Stimulated activated CD8-positive, alpha-beta memory T cell treated with anti-CD3 and anti-CD28 coated beads, Interleukin-12 subunit alpha, Interleukin-12 subunit beta, amount 100 ng/mL, for 1 hour (primary cell): ENCODE results near the gene NPAS4.
A peak's percentile ranks its signal among the peaks of the same experiment; 100 is the strongest.
"Not testable (repeated sequence)": the region's sequence is repeated elsewhere in the genome, so short reads cannot be mapped to it uniquely, and the experiment has no call there.

Experiments used
- DNase-seq: peaks from one replicate; pipeline ENCODE4 v3.0.0-alpha.2; 2020; ENCODE audit warnings: low read depth

NPAS4 gene

GRCh38 chr11:66418168-66418985 is 2.5 kb upstream of the NPAS4 start:
- DNase-seq = peak; percentile 15

DNA sequence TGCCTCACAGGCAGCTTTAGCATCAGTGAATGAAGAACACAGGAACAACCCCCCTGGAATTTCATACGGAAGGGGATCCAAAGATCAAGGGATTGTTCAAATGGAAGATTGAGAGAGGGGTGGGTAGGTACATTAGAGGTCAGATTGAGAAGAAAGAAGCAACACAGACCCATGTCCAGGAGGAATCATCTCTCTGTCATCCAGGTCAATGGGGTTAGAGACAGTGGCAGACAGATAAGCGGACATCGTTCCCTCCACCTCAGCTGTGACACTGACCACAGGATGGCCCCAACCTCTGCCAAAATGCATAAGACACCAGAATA is 1.9 kb upstream of the NPAS4 start:
- no peak for DNase-seq

DNA sequence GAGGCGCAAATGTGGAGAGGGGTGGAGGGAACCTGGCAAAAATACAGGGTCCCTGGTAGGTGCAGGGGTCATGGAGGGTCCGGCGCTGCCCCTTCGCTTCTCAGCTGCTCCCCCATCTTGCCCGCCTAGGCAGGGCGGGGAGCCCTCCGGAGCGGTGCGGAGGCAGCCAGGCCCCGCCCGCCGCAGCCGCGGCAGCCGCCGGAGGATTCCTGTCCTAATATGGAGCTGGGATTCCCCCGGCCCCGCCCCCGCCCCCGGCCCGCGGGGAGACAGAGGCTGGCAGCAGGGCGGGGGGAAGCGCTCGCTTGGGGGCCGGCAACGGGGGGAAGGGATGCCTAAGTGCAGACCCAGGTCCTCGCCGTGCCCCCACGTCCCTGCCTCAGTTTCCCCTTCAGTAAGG is 1.0 kb upstream of the NPAS4 start:
- DNase-seq = no peak

- DNase-seq = peak; percentile 80
Measured at GRCh38 chr11:66421492-66422205, 814 bp downstream of the NPAS4 start.

- DNase-seq = no peak
Measured at GRCh38 chr11:66426314-66426713, 5.5 kb downstream of the NPAS4 start.

GRCh38 chr11:66428933-66429332 is 8.1 kb downstream of the NPAS4 start:
- DNase-seq = no peak

DNA sequence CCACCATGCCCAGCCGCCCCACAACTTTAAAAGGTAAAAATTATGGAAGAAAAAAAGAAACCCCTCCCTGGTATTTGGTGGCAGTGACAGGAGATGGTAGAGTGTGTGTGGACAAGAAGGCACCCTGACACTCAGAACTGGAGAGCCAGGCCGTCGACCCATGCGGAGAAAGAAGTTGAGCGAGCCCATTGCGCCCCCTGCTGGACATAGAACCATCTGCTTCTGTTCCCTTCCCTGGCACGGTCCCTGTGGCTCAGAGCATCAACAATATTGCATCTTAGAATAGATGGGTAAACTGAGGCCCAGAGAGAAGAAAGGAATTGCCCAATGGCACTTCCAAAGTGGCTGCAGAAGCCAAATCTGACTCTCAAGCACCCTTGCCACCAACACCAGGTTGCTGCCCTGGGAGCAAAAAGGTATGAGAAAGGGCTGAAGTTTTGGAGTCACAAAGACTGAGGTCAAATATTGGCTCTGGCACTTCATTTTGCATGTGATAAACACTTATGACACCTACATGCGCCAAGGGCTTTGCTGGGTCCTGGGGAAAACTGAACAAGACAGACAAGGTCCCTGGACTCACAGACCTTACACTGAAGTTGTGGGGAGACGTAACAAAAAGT is 9.3 kb downstream of the NPAS4 start:
- peak; percentile 68 for DNase-seq

GRCh38 chr11:66431287-66431686 is 10.5 kb downstream of the NPAS4 start:
- DNase-seq = not testable (repeated sequence)

DNA sequence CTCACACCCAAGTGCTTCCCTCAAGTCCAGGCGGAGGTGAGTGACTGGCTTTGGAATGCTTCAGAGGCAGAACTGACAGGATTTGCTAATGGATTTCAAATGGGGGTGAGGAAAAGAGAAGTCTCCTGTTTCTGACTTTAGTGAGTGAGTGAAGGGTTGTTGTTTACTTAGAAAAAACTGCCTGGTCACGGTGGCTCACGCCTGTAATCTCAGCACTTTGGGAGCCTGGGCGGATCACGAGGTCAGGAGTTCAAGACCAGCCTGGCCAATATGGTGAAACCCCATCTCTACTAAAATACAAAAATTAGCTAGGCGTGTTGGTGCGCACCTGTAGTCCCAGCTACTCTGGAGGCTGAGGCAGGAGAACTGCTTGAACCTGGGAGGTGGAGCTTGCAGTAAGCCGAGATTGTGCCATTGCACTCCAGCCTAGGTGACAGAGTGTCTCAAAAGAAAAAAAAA is 11.1 kb downstream of the NPAS4 start:
- not testable (repeated sequence) for DNase-seq

DNA sequence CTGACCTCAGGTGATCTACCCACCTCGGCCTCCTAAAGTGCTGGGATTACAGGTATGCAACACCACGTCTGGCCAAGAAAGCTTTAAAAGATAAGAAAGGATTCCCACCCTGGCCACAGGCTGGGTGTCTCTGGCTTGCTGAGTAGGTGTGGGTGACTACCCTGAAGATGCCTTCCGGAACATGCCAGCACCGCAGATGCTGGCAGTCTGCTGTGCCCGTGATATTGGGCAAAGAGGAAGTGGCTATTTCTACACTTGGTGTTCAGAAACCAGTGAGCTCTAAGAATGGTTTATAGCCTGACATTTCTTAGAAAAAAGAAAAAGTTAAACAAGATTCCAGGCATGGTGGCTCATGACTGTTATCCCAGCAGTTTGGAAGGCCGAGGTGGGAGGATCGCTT is 11.8 kb downstream of the NPAS4 start:
- DNase-seq = no peak

DNA sequence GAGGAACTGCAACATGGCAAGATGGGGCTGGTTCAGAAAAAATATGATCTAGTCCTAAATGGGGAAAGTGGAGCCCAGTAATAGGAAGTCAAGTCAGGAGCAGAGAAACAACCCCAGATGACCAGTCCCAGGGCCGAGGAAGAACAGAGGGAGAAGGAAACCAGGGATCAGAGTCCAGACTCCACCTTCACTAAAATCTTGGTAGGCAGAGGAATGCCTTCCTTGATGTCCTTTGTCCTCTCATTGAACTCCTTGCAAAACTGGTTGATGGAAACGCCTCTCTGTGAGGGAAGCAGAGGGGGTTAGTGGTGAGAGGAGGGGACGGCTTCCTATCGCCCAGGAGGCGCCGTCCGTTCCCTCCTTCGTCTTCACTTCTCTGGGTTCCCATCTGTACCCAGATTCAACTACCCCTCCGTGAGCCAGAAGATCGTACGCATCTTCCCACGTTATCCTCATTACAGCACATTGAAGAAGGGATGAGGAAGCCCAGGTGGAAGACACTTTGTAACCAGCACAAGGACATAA is 17.2 kb downstream of the NPAS4 start:
- DNase-seq = no peak

DNA sequence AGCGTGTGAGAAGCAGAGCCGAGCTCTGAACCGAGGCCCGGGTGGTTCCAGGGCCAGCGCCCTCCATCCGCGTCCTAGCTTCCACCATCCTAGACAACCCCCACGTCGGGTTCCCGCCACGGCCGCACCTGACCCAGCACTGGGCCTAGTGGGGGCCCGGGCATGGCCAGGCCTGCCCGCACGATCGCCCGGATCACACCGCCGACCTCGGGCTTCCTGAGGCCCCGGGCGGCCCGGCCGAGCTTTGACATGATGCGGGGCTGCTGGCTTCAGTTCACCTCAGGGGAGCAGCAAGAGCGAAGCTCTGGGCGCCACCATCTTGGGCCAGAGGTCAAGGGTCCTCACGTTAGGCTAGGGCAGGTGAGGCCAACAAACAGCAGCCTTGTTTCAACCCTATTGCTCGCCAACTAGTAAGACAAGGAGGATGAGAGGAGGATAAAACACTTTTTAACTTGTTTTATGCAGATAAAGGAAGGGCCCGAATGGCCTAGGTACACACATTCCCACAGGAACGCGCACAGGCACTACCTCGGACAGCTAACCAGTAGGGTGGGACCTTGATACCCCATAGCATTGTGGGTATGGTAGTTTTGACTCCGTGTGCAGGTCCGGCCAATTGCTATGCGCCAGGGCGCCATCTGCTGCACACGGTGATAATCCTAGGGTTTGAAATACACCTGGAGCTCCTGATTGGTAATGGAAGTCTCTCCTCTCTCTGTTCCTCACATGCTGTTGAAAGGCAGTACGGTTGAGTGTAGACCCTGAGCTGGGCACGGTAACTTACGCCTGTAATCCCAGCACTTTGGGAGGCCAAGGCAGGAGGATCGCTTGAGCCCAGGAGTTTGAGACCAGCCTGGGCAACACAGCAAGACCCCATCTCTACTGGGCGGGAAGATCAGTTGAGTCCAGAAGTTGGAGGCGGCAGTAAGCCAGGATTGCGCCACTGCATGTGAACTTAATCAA is 17.9 kb downstream of the NPAS4 start, which contains the start of gene MRPL11:
Gene MRPL11 (minus strand): TSS at position 345 of the 963 bp plus-strand sequence. CDS start 94 bp downstream, at position 251.
- DNase-seq = peak; percentile 79

GRCh38 chr11:66440101-66440939 is 19.5 kb downstream of the NPAS4 start:
- DNase-seq = not testable (repeated sequence)

DNA sequence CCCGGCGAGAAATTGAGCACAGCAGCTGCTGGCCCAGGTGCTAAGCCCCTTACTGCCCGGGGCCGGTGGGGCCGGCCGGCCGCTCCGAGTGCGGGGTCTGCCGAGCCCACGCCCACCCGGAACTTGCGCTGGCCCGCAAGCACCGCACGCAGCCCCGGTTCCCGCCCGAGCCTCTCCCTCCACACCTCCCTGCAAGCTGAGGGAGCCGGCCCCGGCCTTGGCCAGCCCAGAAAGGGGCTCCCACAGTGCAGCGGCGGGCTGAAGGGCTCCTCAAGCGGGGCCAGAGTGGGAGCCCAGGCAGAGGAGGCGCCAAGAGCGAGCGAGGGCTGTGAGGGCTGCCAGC is 20.1 kb downstream of the NPAS4 start:
- DNase-seq = not testable (repeated sequence)

GRCh38 chr11:66443602-66444001 is 22.8 kb downstream of the NPAS4 start:
- no peak for DNase-seq

GRCh38 chr11:66447012-66447411 is 26.2 kb downstream of the NPAS4 start:
- DNase-seq = no peak

DNA sequence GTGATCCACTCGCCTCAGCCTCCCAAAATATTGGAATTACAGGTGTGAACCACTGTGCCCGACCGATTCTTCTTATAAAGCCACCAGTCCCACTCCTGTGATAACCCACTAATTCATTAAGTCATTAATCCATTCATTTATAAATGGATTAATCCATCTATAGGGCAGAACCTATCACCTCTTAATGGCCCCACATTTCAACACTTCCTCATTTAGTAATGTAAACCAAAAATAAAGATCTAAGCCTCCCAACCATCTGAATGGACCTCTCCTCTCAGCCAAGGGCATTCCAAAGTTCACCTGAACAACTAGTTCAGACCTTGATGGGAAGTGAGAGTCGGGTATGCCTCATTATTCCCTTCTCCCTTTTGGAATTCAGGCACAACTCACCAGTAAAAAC is 27.7 kb downstream of the NPAS4 start:
- DNase-seq = no peak

DNA sequence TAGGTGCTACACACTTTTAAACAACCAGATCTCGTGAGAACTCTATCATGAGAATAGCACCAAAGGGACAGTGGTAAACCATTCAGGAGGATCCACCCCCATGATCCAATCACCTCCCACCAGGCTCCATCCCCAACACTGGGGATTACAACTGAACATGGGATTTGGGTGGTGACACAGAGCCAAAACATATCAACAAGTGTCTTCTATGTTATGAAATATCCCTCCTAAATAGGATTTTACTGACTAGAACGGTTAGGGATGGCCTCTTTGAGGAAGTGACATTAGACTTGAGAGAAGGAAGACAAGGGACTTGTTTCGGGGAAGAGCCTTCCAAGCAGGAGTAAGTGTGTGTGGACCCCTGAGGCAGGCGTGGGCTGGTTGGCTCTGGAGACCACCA is 29.7 kb downstream of the NPAS4 start:
- DNase-seq = no peak

DNA sequence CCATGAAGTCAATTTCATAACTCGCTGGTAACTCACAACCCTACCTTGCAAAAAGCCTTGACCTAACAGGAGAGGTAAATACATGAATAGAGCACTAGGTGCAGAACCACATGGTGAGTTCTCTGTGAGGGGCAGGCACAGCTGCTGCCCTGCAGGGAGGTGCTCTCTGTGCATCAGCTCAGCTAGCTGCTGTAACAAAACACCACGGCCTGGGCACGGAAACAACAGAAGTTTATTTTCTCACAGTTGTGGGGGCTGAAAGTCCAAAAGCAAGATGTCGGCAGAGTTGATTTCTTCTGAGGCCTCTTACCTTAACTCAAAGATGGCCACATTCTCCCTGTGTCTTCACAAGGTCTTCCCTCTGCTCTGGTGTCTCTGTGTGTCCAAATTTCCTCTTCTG is 30.8 kb downstream of the NPAS4 start:
- DNase-seq = no peak

GRCh38 chr11:66454247-66454646 is 33.4 kb downstream of the NPAS4 start:
- DNase-seq = no peak

GRCh38 chr11:66454828-66455227 is 34.0 kb downstream of the NPAS4 start:
- DNase-seq = no peak
